ENCODE results near the gene DDX27.

The DDX27 gene

GRCh38 chr20:49230561-49231133, 11.4 kb downstream of the DDX27 start:
- TF ChIP-seq CTCF (IDR thresholded peaks at IDR 0.05; ENCODE audit: low read depth, low read length) = no peak
- H3K4me3 ChIP-seq (ENCODE audit: low read depth, low read length) = no peak overlapping the region
- DNase-seq (ENCODE audit: low read depth, low spot score) = no peak
- in situ Hi-C loops (cut with HindIII; ENCODE audit: low sequenced_read_pairs) = no loop called here

- H3K4me3 ChIP-seq (ENCODE audit: low read depth, low read length) = no peak overlapping the region
- no peak for DNase-seq (ENCODE audit: low read depth, low spot score)
- in situ Hi-C loops (cut with HindIII; ENCODE audit: low sequenced_read_pairs) = no loop called here
- no peak for TF ChIP-seq CTCF (IDR thresholded peaks at IDR 0.05; ENCODE audit: low read depth, low read length)
These were observed 12.3 kb downstream of the DDX27 start for GRCh38 chr20:49231471-49231870.

- in situ Hi-C loops (cut with HindIII; ENCODE audit: low sequenced_read_pairs) = no loop called here
- no peak for DNase-seq (ENCODE audit: low read depth, low spot score)
- no peak for TF ChIP-seq CTCF (IDR thresholded peaks at IDR 0.05; ENCODE audit: low read depth, low read length)
These were observed 14.0 kb downstream of the DDX27 start for GRCh38 chr20:49233226-49233625.

GRCh38 chr20:49234831-49235230, 15.6 kb downstream of the DDX27 start:
- in situ Hi-C loops (cut with HindIII; ENCODE audit: low sequenced_read_pairs) = no loop called here
- H3K4me3 ChIP-seq (ENCODE audit: low read depth, low read length) = no peak overlapping the region
- TF ChIP-seq CTCF (IDR thresholded peaks at IDR 0.05; ENCODE audit: low read depth, low read length) = no peak
- DNase-seq (ENCODE audit: low read depth, low spot score) = no peak

More at GRCh38 chr20:49233226-49233625, 14.0 kb downstream of the DDX27 start:
- H3K4me3 ChIP-seq (ENCODE audit: low read depth, low read length) = no peak overlapping the region

GRCh38 chr20:49236301-49236700, 17.1 kb downstream of the DDX27 start:
- TF ChIP-seq CTCF (IDR thresholded peaks at IDR 0.05; ENCODE audit: low read depth, low read length) = no peak
- DNase-seq (ENCODE audit: low read depth, low spot score) = no peak
- no peak overlapping the region for H3K4me3 ChIP-seq (ENCODE audit: low read depth, low read length)
- in situ Hi-C loops (cut with HindIII; ENCODE audit: low sequenced_read_pairs) = no loop called here

GRCh38 chr20:49237531-49237930, 18.3 kb downstream of the DDX27 start:
- DNase-seq (ENCODE audit: low read depth, low spot score) = no peak
- H3K4me3 ChIP-seq (ENCODE audit: low read depth, low read length) = no peak overlapping the region
- TF ChIP-seq CTCF (IDR thresholded peaks at IDR 0.05; ENCODE audit: low read depth, low read length) = no peak
- in situ Hi-C loops (cut with HindIII; ENCODE audit: low sequenced_read_pairs) = no loop called here

Measured in astrocyte of the spinal cord (primary cell).